SK-N-MC (cell line): ENCODE measurements around the gene PPP2R2C.

Experiments used
- EZH2 ChIP-seq: fragments of 200-600 bp; sonication (generic); IDR thresholded peaks from one replicate; pipeline ENCODE4 v1.6.1; 2017; ENCODE audit warnings: antibody characterized with exemption
- POLR2AphosphoS5 ChIP-seq: IDR thresholded peaks from 2 replicates; pipeline ENCODE4 v1.6.1; 2012; ENCODE audit warnings: mild to moderate bottlenecking, low read depth, low read length, borderline replicate concordance

- TF ChIP-seq EZH2 (no peak), POLR2AphosphoS5 (no peak)
These were observed 103.4 kb downstream of the PPP2R2C start for GRCh38 chr4:6369035-6369434.
